Memory B cell (primary cell): ENCODE measurements around the gene CCDC169.
"Not testable (repeated sequence)": the region's sequence is repeated elsewhere in the genome, so short reads cannot be mapped to it uniquely, and the experiment has no call there.

Source experiments
- ATAC-seq: fragments of 150-1000 bp; cut with Tn5 transposase; 2 replicates; pipeline ENCODE4 v1.10.0; 2021; ENCODE audit warnings: low read depth, mild to moderate bottlenecking, moderate library complexity
- DNase-seq, 2 donors: peaks; one replicate each; pipeline ENCODE4 v3.0.0; 2022; ENCODE audit warnings: low spot score in 2 of 2
- H3K27ac Mint-ChIP-seq: one replicate; pipeline ENCODE4 v1.8.0; 2022; ENCODE audit warnings: mild to moderate bottlenecking, moderate library complexity, mixed read lengths
- H3K27me3 Mint-ChIP-seq: one replicate; pipeline ENCODE4 v1.8.0; 2022; ENCODE audit warnings: mixed read lengths
- H3K36me3 Mint-ChIP-seq: one replicate; pipeline ENCODE4 v1.8.0; 2022; ENCODE audit warnings: mild to moderate bottlenecking, mixed read lengths
- H3K4me1 Mint-ChIP-seq: one replicate; pipeline ENCODE4 v1.8.0; 2022; ENCODE audit warnings: mixed read lengths
- H3K4me3 Mint-ChIP-seq: one replicate; pipeline ENCODE4 v1.8.0; 2022; ENCODE audit warnings: mild to moderate bottlenecking, moderate library complexity, mixed read lengths
- H3K9me3 Mint-ChIP-seq: one replicate; pipeline ENCODE4 v1.8.0; 2022; ENCODE audit warnings: mixed read lengths

Gene CCDC169

DNA sequence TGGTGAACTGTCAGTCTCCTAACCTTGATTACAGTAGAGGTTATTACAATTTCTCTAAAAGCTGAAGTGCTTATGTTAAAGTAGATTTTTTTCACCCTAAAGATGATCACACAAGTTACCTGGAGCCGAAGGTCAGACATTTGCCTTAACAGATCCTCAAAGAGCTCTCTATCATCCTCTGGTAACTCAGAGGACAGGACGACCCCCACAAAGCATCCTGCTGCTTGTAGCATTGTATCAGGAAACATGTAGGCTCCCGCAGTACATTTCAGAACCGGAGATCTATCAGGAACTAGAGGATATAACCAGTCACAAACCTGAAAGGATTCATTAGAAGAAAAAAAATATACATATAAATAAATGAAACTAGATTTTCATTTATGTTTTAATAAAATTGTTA, 33.7 kb upstream of the CCDC169 start:
- peaks cover 6% of the 10 kb centered on the region for H3K36me3 Mint-ChIP-seq
- H3K9me3 Mint-ChIP-seq, result no peaks in the 10 kb centered on the region
- no peaks in the 10 kb centered on the region for H3K27me3 Mint-ChIP-seq
- ATAC-seq (no peak), DNase-seq (no peak)
- H3K27ac Mint-ChIP-seq, result no peak overlapping the region
- no peak overlapping the region for H3K4me3 Mint-ChIP-seq
- peaks cover 3% of the 10 kb centered on the region for H3K4me1 Mint-ChIP-seq

DNA sequence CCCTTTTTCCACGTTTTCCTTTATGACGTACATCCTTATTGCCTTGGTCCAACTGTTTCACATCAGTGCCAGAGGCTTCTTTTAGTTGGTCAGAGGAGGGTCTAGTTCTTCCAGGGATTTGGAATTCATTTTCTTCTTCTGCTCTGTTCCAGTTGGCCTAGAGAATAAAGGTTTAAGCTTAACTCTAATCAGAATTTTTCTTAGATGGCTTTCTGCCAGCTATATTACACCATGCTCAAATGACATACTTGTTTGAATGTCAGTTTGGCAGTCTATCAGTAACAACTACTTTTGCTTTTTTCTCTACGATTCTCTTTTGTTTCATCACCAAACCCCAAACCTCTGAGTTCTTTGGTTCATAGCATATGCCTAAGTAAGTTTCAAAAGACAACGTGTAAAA, 31.7 kb upstream of the CCDC169 start:
- DNase-seq (no peak), ATAC-seq (no peak)
- Mint-ChIP-seq H3K36me3 (peaks cover 5% of the 10 kb centered on the region), H3K9me3 (no peaks in the 10 kb centered on the region), H3K4me1 (no peaks in the 10 kb centered on the region), H3K27ac (no peak overlapping the region), H3K27me3 (no peaks in the 10 kb centered on the region), H3K4me3 (no peak overlapping the region)

DNA sequence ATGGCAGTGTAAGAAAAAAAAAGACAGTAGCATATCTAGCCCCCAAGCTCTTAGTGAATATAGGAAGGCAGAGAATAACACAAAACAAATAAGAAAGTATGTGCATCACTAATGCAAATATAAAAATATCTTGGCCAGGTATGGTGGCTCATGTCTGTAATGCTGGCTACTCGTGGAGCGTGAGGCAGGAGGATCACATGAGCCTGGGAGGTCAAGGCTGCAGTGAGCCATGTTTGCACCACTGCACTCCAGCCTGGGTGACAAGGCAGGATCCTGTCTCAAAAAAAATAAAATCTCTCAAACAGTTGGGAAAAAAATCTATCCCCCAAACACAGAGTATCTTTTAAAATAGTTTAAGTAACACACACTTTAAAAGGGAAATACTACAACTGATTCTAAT, 31.2 kb upstream of the CCDC169 start:
- ATAC-seq (no peak), DNase-seq (no peak)
- Mint-ChIP-seq H3K9me3 (no peaks in the 10 kb centered on the region), H3K36me3 (peaks cover 5% of the 10 kb centered on the region), H3K27me3 (no peaks in the 10 kb centered on the region), H3K27ac (no peak overlapping the region), H3K4me1 (no peaks in the 10 kb centered on the region), H3K4me3 (no peak overlapping the region)

DNA sequence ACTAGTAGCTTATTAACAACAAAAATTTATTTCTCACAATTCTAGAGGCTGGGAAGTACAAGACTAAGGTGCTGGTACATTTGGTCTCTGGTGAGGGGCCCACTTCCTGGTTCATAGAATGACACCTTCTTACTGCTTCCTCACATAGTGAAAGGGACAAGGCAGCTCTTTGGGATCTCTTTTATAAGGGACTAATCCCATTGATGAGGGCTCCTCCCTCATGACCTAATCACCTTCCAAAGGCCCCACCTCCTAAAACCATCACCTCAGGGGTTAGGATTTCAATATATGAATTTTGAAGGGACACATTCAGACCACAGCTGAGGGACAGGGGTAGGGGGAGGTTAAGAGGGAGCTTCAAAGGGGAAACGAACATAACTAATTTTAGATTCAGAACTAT, 28.3 kb upstream of the CCDC169 start:
- peaks cover 4% of the 10 kb centered on the region for H3K36me3 Mint-ChIP-seq
- no peaks in the 10 kb centered on the region for H3K27me3 Mint-ChIP-seq
- H3K9me3 Mint-ChIP-seq, result no peaks in the 10 kb centered on the region
- ATAC-seq (no peak), DNase-seq (no peak)
- H3K27ac Mint-ChIP-seq, result no peak overlapping the region
- no peaks in the 10 kb centered on the region for H3K4me1 Mint-ChIP-seq
- no peak overlapping the region for H3K4me3 Mint-ChIP-seq

DNA sequence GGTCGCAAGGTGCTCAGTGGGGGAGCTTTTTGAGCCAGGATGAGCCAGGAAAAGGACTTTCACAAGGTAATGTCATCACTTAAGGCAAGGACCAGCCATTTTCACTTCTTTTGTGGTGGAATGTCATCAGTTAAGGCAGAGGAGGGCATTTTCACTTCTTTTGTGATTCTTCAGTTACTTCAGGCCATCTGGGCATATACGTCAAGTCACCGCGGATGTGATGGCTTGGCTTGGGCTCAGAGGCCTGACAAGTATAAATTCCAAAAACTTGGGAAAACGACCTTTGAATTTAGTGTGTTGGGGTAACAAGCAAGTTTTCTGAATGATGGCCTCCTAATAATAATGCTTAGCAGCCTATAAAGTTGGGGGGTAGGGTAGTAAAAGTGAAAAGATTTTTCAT, 27.3 kb upstream of the CCDC169 start:
- not testable (repeated sequence) for H3K27ac Mint-ChIP-seq, H3K4me3 Mint-ChIP-seq, H3K27me3 Mint-ChIP-seq, DNase-seq, ATAC-seq, H3K36me3 Mint-ChIP-seq, H3K9me3 Mint-ChIP-seq, H3K4me1 Mint-ChIP-seq

DNA sequence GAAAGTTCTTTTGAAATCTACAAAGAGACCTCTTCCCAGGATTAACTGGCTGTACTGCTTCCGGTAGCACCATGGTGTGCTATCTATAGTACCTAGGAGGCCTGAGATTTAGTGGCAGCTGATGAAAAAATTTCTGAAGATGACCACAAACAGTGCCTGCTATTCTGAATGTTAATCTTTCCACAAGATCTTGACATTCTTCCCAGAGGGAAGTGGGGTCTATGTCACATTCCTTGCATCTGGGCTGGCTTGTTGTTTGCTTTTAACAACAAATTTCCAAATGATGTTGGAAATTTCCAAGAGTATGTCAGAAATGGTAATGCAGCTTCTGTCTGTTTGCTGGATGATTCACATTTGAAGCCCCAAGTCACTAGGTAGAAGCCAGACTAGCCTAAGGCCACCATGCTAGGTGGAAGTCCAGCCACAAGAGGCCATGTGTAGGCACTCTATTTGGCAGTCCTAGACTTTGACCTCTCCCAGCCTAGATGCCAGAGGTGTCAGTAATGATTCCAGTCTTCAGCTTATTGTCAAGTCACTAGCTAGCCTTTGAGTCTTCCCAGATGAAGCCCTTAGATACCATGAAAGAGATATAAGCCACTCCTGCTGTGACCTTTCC, 26.4 kb upstream of the CCDC169 start:
- H3K9me3 Mint-ChIP-seq, result peaks cover 2% of the 10 kb centered on the region
- no peaks in the 10 kb centered on the region for H3K27me3 Mint-ChIP-seq
- no peaks in the 10 kb centered on the region for H3K4me1 Mint-ChIP-seq
- H3K4me3 Mint-ChIP-seq, result no peak overlapping the region
- no peak for DNase-seq
- no peak overlapping the region for H3K27ac Mint-ChIP-seq
- ATAC-seq, result no peak
- peaks cover 4% of the 10 kb centered on the region for H3K36me3 Mint-ChIP-seq

DNA sequence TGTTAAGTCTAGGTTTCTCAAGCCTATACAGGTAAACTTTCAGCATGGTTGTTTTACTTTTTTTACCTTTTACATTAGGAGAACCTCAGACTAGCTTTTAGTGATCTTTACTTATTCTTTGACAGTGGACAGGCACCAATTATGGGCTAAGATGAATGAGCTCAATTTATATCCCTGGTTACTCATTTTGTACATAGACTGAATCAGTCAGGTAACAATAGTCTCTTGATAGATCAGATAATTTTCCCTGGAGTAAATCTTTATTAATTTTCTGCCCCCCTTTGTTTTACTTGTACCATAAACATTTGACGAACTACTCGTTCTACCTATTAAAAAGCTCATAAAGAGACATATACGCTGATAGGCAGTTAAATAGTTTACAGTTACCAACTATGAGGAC, 25.8 kb upstream of the CCDC169 start:
- DNase-seq (no peak), ATAC-seq (no peak)
- no peaks in the 10 kb centered on the region for H3K4me1 Mint-ChIP-seq
- peaks cover 4% of the 10 kb centered on the region for H3K36me3 Mint-ChIP-seq
- peaks cover 2% of the 10 kb centered on the region for H3K9me3 Mint-ChIP-seq
- no peak overlapping the region for H3K4me3 Mint-ChIP-seq
- H3K27me3 Mint-ChIP-seq, result no peaks in the 10 kb centered on the region
- H3K27ac Mint-ChIP-seq, result no peak overlapping the region

DNA sequence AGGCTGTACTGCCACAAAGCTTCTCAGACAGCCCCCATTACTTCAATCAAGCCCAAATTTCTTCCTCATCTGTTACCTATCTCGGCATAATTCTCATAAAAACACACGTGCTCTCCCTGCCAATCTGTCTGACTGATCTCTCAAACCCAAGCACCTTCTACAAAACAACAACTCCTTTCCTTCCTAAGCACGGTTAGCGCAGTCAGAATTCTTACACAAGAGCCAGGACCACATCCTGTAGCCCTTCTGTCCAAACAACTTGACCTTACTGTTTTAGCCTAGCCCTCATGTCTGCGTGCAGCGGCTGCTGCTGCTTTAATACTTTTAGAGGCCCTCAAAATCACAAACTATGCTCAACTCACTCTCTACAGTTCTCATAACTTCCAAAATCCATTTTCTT, 22.2 kb upstream of the CCDC169 start:
- H3K4me1 Mint-ChIP-seq, H3K27ac Mint-ChIP-seq, H3K9me3 Mint-ChIP-seq, ATAC-seq, H3K4me3 Mint-ChIP-seq, H3K36me3 Mint-ChIP-seq, H3K27me3 Mint-ChIP-seq, DNase-seq: not testable (repeated sequence)

DNA sequence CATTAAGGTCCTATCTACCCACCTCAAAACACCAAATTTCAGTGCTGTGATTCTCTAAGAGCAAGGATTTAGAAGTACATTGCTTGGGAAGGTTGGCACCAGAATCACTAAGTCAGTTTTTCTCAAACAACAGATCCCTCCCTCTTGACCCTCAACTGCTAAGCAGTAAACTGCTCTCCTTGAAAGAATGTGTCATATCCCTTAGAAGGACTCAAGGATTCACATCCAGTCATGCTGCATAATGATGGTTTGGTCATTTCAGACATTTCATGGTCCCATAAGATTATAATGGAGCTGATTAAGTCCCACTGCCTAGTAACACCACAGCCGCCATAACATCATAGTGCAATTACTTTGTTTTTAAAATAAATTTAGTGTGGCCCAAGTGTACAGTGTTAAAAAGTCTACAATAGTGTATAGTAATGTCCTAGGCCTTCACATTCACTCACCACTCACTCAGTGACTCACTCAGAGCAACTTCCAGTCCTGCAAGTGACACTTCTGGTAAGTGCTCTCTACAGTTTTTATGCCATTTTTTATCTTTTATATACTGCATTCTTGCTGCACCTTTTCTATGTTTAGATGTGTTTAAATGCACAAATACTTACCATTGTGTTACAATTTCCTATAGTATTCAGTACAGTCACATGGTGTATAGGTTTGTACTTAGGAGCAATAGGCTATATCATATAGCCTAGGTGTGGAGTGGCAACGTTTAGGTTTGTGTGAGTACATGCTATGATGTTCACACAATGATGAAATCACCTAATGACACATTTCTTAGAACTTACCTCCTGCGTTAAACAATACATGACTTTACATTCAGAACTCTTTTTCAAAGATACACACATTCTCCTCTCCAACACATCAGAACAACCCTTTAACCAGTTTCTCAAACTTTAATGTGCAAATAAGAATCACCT, 15.7 kb upstream of the CCDC169 start:
- ATAC-seq (no peak), DNase-seq (no peak)
- H3K27ac Mint-ChIP-seq, result no peak overlapping the region
- no peaks in the 10 kb centered on the region for H3K27me3 Mint-ChIP-seq
- H3K36me3 Mint-ChIP-seq, result peaks cover 12% of the 10 kb centered on the region
- no peaks in the 10 kb centered on the region for H3K4me1 Mint-ChIP-seq
- H3K4me3 Mint-ChIP-seq, result no peak overlapping the region
- peaks cover 4% of the 10 kb centered on the region for H3K9me3 Mint-ChIP-seq

DNA sequence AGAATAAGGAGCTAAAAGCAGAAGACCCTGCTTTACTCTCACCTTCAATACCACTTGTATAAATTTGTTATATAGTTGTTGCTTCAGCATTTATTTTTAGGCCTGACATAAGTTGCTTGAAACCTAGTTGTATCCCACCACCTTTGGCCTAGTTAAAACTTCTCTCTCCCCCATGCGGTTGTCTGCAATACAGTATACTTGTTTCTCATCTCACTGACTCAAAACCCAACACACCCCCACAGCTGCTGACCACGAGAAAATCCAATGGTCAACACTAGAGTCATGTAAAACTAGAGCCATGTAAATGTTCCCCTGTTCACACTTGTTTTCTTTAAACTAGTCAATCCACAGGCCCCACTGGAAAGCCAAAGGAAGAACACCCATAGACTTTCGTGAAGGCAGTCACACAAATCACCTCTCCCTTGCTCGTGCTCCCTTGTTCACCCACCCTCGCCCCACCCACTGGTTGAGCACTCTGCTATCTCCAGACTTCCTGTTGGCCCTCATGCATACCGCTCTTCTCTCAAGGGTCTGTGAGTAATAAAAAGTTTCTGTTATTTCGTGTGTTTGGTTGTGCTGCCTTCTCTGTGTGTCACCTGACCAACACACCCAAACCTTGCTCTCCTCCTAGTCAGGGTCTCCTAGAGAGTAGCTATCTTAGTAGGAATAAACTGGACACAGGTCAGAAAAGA, 12.9 kb upstream of the CCDC169 start:
- Mint-ChIP-seq H3K4me1 (no peaks in the 10 kb centered on the region), H3K36me3 (peaks cover 8% of the 10 kb centered on the region)

DNA sequence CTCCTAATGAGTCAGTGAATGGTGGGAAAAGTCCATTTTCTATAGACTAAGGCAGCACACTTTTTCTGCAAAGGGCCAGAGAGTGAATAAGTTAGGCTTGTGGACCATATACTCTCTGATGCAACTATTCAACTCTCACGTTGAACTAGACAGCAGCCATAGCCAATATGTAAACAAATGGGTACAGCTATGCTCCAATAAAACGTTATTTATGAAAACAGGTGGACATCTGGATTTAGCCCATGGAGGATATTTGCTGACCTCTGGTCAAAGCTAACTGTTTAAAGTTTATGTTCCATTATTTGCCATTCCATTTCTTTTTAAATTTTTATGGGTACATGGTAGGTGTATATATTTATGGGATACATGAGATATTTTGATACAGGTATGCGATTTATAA, 4.7 kb upstream of the CCDC169 start:
- H3K9me3 Mint-ChIP-seq, result no peaks in the 10 kb centered on the region

More for the DNA sequence above, 12.9 kb upstream of the CCDC169 start:
- Mint-ChIP-seq H3K27ac (no peak overlapping the region), H3K4me3 (no peak overlapping the region), H3K9me3 (peaks cover 2% of the 10 kb centered on the region), H3K27me3 (no peaks in the 10 kb centered on the region)
- ATAC-seq, result no peak
- DNase-seq, result no peak

DNA sequence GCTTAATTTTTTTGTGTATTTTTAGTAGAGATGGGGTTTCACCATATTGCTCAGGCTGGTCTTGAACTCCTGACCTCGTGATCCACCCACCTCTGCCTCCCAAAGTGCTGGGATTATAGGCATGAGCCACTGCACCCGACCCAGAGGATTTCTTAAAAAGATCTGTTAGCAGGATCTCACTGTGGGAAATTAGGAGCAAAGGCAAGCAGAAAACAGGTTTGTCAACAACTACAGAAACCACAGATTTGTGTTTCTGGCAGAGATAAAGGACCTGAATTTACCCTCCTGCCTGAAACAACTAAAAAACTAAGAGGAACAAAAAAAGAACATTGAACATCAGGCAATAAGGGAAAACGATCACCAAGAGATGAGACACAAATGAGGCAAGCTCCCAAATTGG, 1.9 kb upstream of the CCDC169 start:
- H3K4me1 Mint-ChIP-seq, H3K4me3 Mint-ChIP-seq, H3K9me3 Mint-ChIP-seq, ATAC-seq, H3K27ac Mint-ChIP-seq, DNase-seq, H3K36me3 Mint-ChIP-seq: not testable (repeated sequence)
- H3K27me3 Mint-ChIP-seq, result peaks cover 15% of the 10 kb centered on the region

More for the DNA sequence above, 4.7 kb upstream of the CCDC169 start:
- ATAC-seq (no peak), DNase-seq (no peak)
- no peak overlapping the region for H3K27ac Mint-ChIP-seq
- no peaks in the 10 kb centered on the region for H3K4me1 Mint-ChIP-seq
- no peak overlapping the region for H3K4me3 Mint-ChIP-seq
- H3K27me3 Mint-ChIP-seq, result peaks cover 9% of the 10 kb centered on the region
- H3K36me3 Mint-ChIP-seq, result peaks cover 6% of the 10 kb centered on the region

DNA sequence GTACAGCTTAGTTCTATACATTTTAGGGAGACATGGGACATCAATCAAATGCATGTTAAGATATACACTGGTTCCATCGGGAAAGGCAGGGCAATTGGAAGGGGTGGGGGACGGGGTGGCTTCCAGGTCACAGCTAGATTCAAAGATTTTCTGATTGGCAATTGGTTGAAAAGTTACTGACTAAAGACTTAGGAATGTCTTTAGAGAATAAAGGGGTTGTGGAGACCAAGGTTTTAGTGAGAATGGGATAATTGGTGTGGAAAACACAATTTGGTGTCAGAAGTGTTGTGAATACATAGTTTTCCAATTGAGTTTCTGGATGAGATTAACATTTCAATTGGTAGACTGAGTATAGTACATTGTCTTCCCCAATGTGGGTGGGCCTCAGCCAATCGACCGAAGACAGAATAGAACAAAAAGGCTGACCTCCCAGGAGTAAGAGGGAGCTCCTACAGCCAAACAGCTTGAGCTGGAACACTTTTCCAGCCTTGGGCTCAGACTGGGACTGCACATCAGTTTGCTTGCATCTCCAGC, 988 bp upstream of the CCDC169 start:
- H3K27ac Mint-ChIP-seq, result no peak overlapping the region
- ATAC-seq (no peak), DNase-seq (no peak)
- H3K9me3 Mint-ChIP-seq, result no peaks in the 10 kb centered on the region
- no peaks in the 10 kb centered on the region for H3K4me1 Mint-ChIP-seq
- H3K36me3 Mint-ChIP-seq, result no peaks in the 10 kb centered on the region
- H3K4me3 Mint-ChIP-seq, result no peak overlapping the region
- peaks cover 15% of the 10 kb centered on the region for H3K27me3 Mint-ChIP-seq

DNA sequence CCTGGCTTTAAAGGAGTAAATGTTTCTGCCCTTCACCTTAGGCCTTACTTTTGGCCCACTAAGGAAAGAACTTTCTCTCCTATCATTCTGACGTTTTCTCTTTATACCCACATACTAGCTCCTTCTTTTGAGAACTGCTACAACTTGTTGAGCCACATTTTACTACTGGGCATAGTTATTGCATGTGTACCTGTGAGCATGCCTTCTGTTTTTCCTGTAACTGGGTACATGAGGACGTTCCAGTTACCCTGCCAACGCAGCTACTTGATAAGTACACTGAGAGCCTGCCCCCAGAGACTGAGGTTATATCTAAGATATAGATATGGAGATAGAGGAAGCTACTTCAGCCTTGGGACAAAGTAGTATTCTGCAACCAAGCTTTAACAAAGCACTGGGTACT, 3.5 kb downstream of the CCDC169 start:
- H3K4me3 Mint-ChIP-seq, result no peak overlapping the region
- peaks cover 10% of the 10 kb centered on the region for H3K27me3 Mint-ChIP-seq
- DNase-seq, result no peak
- no peaks in the 10 kb centered on the region for H3K4me1 Mint-ChIP-seq
- no peaks in the 10 kb centered on the region for H3K36me3 Mint-ChIP-seq
- no peaks in the 10 kb centered on the region for H3K9me3 Mint-ChIP-seq
- H3K27ac Mint-ChIP-seq, result no peak overlapping the region
- ATAC-seq, result no peak
